ENCODE data around the gene EPB41L3.

Gene EPB41L3

GRCh38 chr18:5369513-5369912, 174.3 kb downstream of the EPB41L3 start:
- H3K27me3 ChIP-seq (ENCODE audit: control insufficient read depth in 1 of 2, insufficient read depth in 1 of 2, low read length in 2 of 2): no peaks in the 10 kb centered on the region
- no peak overlapping the region for H2AK5ac ChIP-seq (ENCODE audit: low read length, severe bottlenecking)
- H2BK15ac ChIP-seq (ENCODE audit: low read depth, poor library complexity, severe bottlenecking): no peak overlapping the region
- H4K91ac ChIP-seq (ENCODE audit: low read length): no peak overlapping the region
- no peak overlapping the region for H3K27ac ChIP-seq (ENCODE audit: low read length, poor library complexity, severe bottlenecking)
- H3K9ac ChIP-seq (ENCODE audit: low read length): no peak overlapping the region
- no peak overlapping the region for H3K23ac ChIP-seq (ENCODE audit: low read length in 2 of 2)
- H3K79me1 ChIP-seq (replicated peaks; ENCODE audit: low read length, poor library complexity, severe bottlenecking): no peaks in the 10 kb centered on the region
- no peak overlapping the region for H2AFZ ChIP-seq (ENCODE audit: low read depth, low read length)
- no peak for DNase-seq
- H3K4me2 ChIP-seq (ENCODE audit: low read length, poor library complexity, severe bottlenecking): no peak overlapping the region
- 82% methylated on average over 2 of the region's 2 CpGs for WGBS
- H3K4me3 ChIP-seq (ENCODE audit: insufficient read depth in 1 of 2, low read depth in 1 of 2, low read length in 2 of 2): no peak overlapping the region
- no peak overlapping the region for H3K14ac ChIP-seq (ENCODE audit: low read length in 2 of 2)
- H2BK12ac ChIP-seq (ENCODE audit: low read length in 2 of 2): no peak overlapping the region
- no peaks in the 10 kb centered on the region for H3K4me1 ChIP-seq (ENCODE audit: control insufficient read depth, insufficient read depth, low read depth, low read length)
- no peaks in the 10 kb centered on the region for H3K9me3 ChIP-seq (ENCODE audit: control insufficient read depth, low read length)
- no peak overlapping the region for H3K18ac ChIP-seq (ENCODE audit: low read depth in 1 of 2, low read length in 2 of 2)
- no peak overlapping the region for H3K4ac ChIP-seq (ENCODE audit: low read depth in 1 of 2, low read length in 2 of 2)
- no peak overlapping the region for H2BK5ac ChIP-seq (ENCODE audit: low read depth, low read length, poor library complexity, severe bottlenecking)
- H4K8ac ChIP-seq (ENCODE audit: low read length): no peak overlapping the region
- no peak overlapping the region for H2BK120ac ChIP-seq (ENCODE audit: low read depth, low read length)
- H3K36me3 ChIP-seq (ENCODE audit: control insufficient read depth in 1 of 2, insufficient read depth in 2 of 2, low read depth in 1 of 2, low read length in 2 of 2): no peaks in the 10 kb centered on the region

GRCh38 chr18:5365443-5365842, 178.4 kb downstream of the EPB41L3 start:
- Histone ChIP-seq H2AFZ (ENCODE audit: low read depth, low read length) (no peak overlapping the region), H3K4me2 (ENCODE audit: low read length, poor library complexity, severe bottlenecking) (no peak overlapping the region), H3K4me3 (ENCODE audit: insufficient read depth in 1 of 2, low read depth in 1 of 2, low read length in 2 of 2) (no peak overlapping the region), H4K91ac (ENCODE audit: low read length) (no peak overlapping the region), H3K36me3 (ENCODE audit: control insufficient read depth in 1 of 2, insufficient read depth in 2 of 2, low read depth in 1 of 2, low read length in 2 of 2) (no peaks in the 10 kb centered on the region), H3K4ac (ENCODE audit: low read depth in 1 of 2, low read length in 2 of 2) (no peak overlapping the region), H3K14ac (ENCODE audit: low read length in 2 of 2) (no peak overlapping the region), H3K79me1 (replicated peaks; ENCODE audit: low read length, poor library complexity, severe bottlenecking) (no peaks in the 10 kb centered on the region), H4K8ac (ENCODE audit: low read length) (no peak overlapping the region), H2BK5ac (ENCODE audit: low read depth, low read length, poor library complexity, severe bottlenecking) (no peak overlapping the region), H3K9ac (ENCODE audit: low read length) (no peak overlapping the region), H3K27ac (ENCODE audit: low read length, poor library complexity, severe bottlenecking) (no peak overlapping the region), H3K27me3 (ENCODE audit: control insufficient read depth in 1 of 2, insufficient read depth in 1 of 2, low read length in 2 of 2) (no peaks in the 10 kb centered on the region), H2AK5ac (ENCODE audit: low read length, severe bottlenecking) (no peak overlapping the region), H2BK12ac (ENCODE audit: low read length in 2 of 2) (no peak overlapping the region), H3K9me3 (ENCODE audit: control insufficient read depth, low read length) (no peaks in the 10 kb centered on the region), H2BK120ac (ENCODE audit: low read depth, low read length) (no peak overlapping the region), H3K23ac (ENCODE audit: low read length in 2 of 2) (no peak overlapping the region), H3K18ac (ENCODE audit: low read depth in 1 of 2, low read length in 2 of 2) (no peak overlapping the region), H2BK15ac (ENCODE audit: low read depth, poor library complexity, severe bottlenecking) (no peak overlapping the region), H3K4me1 (ENCODE audit: control insufficient read depth, insufficient read depth, low read depth, low read length) (no peaks in the 10 kb centered on the region)
- WGBS: 54% methylated on average over 2 of the region's 3 CpGs
- DNase-seq: no peak

- H3K4ac ChIP-seq (ENCODE audit: low read depth in 1 of 2, low read length in 2 of 2): no peak overlapping the region
- no peaks in the 10 kb centered on the region for H3K27me3 ChIP-seq (ENCODE audit: control insufficient read depth in 1 of 2, insufficient read depth in 1 of 2, low read length in 2 of 2)
- H3K23ac ChIP-seq (ENCODE audit: low read length in 2 of 2): no peak overlapping the region
- H2BK15ac ChIP-seq (ENCODE audit: low read depth, poor library complexity, severe bottlenecking): no peak overlapping the region
- H2BK120ac ChIP-seq (ENCODE audit: low read depth, low read length): no peak overlapping the region
- H2AFZ ChIP-seq (ENCODE audit: low read depth, low read length): no peak overlapping the region
- H2AK5ac ChIP-seq (ENCODE audit: low read length, severe bottlenecking): no peak overlapping the region
- H3K9me3 ChIP-seq (ENCODE audit: control insufficient read depth, low read length): peaks cover 3% of the 10 kb centered on the region
- no peak overlapping the region for H4K91ac ChIP-seq (ENCODE audit: low read length)
- no peak overlapping the region for H3K4me2 ChIP-seq (ENCODE audit: low read length, poor library complexity, severe bottlenecking)
- H2BK12ac ChIP-seq (ENCODE audit: low read length in 2 of 2): no peak overlapping the region
- DNase-seq: no peak
- no peaks in the 10 kb centered on the region for H3K79me1 ChIP-seq (replicated peaks; ENCODE audit: low read length, poor library complexity, severe bottlenecking)
- H3K9ac ChIP-seq (ENCODE audit: low read length): no peak overlapping the region
- H3K18ac ChIP-seq (ENCODE audit: low read depth in 1 of 2, low read length in 2 of 2): no peak overlapping the region
- no peak overlapping the region for H3K27ac ChIP-seq (ENCODE audit: low read length, poor library complexity, severe bottlenecking)
- H3K14ac ChIP-seq (ENCODE audit: low read length in 2 of 2): no peak overlapping the region
- no peak overlapping the region for H4K8ac ChIP-seq (ENCODE audit: low read length)
- H3K4me1 ChIP-seq (ENCODE audit: control insufficient read depth, insufficient read depth, low read depth, low read length): no peaks in the 10 kb centered on the region
- H3K36me3 ChIP-seq (ENCODE audit: control insufficient read depth in 1 of 2, insufficient read depth in 2 of 2, low read depth in 1 of 2, low read length in 2 of 2): no peaks in the 10 kb centered on the region
- no peak overlapping the region for H3K4me3 ChIP-seq (ENCODE audit: insufficient read depth in 1 of 2, low read depth in 1 of 2, low read length in 2 of 2)
- H2BK5ac ChIP-seq (ENCODE audit: low read depth, low read length, poor library complexity, severe bottlenecking): no peak overlapping the region
- whole genome bisulfite sequencing: no CpG with 5 or more reads among the region's 2 CpGs
These were observed 193.2 kb downstream of the EPB41L3 start for GRCh38 chr18:5350636-5351035.

Measured in mesenchymal stem cell (in vitro differentiated cells and primary cell).